SJCRH30 (cell line): ENCODE data around the gene KHDRBS1. TPM values are rescaled to one million over a fixed set of nuclear protein-coding genes. Genes with fewer than 3 reads are reported as not detected.

Experiments used
- total RNA-seq: library from RNA; depleted of rRNA; stranded (reverse); fragments of >200 nt; shearing (Covaris generic); gene quantifications from 2 replicates; pipeline ENCODE4 v1.2.3, GENCODE V29; 2014; rRNA removed

KHDRBS1 gene
- total RNA-seq, 1 experiment from 2014 or later: 138 TPM

Other genes with a start within 250 kb of the KHDRBS1 start
- gene ADGRB2, start 249.5 kb upstream of the KHDRBS1 start, total RNA-seq: 0.73 and 1.1 TPM in 2 replicates
- 0.05 and 0.16 TPM in 2 replicates for gene SPOCD1, start 197.8 kb upstream of the KHDRBS1 start, total RNA-seq
- 311 and 314 TPM in 2 replicates for gene PTP4A2, start 75.5 kb upstream of the KHDRBS1 start, total RNA-seq
- gene TMEM39B, start 59.1 kb downstream of the KHDRBS1 start, total RNA-seq: 11.1 and 11.6 TPM in 2 replicates
- gene KPNA6, start 94.2 kb downstream of the KHDRBS1 start, total RNA-seq: 55.1 and 56.4 TPM in 2 replicates
- gene TXLNA, start 165.8 kb downstream of the KHDRBS1 start, total RNA-seq: 82.6 and 83.5 TPM in 2 replicates
- 8.8 and 11.3 TPM in 2 replicates for gene CCDC28B, start 186.7 kb downstream of the KHDRBS1 start, total RNA-seq
- gene IQCC, start 191.8 kb downstream of the KHDRBS1 start, total RNA-seq: 5.6 and 6.1 TPM in 2 replicates
- gene DCDC2B, start 195.2 kb downstream of the KHDRBS1 start, total RNA-seq: not detected in 2 replicates
- 8.7 and 9.9 TPM in 2 replicates for gene TMEM234, start 208.5 kb downstream of the KHDRBS1 start, total RNA-seq
- gene EIF3I, start 208.5 kb downstream of the KHDRBS1 start, total RNA-seq: 290 and 295 TPM in 2 replicates
- not detected in 2 replicates for gene FAM167B, start 233.4 kb downstream of the KHDRBS1 start, total RNA-seq
- gene LCK, start 237.4 kb downstream of the KHDRBS1 start, total RNA-seq: 0.43 TPM in 1 of 2 replicates, not detected in the other